Activated CD4-positive, alpha-beta T cell treated with anti-CD3 and anti-CD28 coated beads for 48 hours (primary cell): Measurements from ENCODE around the gene LRP1.

ENCODE experiments used
- DNase-seq: peaks from one replicate; pipeline ENCODE4 v3.0.0-alpha.2; 2020

LRP1 gene

GRCh38 chr12:57157588-57158173, 29.4 kb downstream of the LRP1 start:
- DNase-seq = no peak

DNA sequence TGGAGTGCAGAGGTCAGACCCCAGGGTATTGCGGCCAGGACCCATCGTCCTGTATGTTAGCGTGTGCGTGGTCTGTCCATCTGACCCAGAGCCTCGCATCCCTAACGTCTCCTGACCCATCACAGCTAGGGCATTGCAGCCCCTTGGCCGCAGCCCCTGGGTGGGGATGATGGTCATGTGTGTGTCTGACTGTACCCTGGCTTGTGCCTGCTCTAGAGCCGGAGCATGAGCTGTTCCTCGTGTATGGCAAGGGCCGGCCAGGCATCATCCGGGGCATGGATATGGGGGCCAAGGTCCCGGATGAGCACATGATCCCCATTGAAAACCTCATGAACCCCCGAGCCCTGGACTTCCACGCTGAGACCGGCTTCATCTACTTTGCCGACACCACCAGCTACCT, 29.9 kb downstream of the LRP1 start:
- no peak for DNase-seq

DNA sequence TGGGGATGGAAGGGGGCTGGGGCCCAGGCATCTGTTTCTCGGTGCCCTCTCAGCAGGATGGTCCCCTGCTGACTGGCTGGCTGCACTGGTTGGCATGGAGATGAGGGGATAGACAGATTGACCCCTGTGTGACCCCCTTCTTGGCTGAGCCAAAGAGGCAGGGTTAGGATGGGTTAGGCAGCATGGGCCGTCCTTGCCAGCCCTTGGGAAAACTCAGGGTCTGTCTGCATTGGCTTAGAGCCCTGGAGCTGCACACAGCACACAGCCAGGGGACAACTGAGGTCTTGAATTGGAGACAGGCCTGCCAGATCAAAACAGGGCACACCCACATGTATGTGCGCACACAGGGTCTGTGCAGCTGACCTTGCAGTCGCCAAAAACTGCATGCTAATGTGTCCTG, 30.4 kb downstream of the LRP1 start:
- DNase-seq = no peak

- DNase-seq = no peak
Observed at GRCh38 chr12:57159311-57159710, 31.0 kb downstream of the LRP1 start.

DNA sequence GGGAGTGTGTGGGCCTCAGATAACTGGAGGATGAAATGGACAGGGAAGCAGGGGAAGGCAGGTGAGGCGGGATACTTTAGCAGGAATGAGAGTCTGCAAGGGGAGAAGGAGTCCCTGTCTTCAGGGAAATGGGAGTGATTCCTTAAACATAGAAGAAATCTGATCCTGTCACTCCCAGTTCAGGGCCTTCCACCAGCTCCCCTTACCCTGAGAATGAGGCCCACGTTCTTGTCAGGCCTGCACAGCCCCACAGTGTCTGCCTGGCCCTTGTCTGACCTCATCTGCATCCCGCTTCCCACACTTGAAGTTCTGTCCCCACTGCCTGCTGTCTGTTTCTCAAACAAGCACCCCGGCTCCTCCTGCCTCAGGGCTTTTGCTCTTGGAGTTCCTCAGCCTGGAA, 31.8 kb downstream of the LRP1 start:
- DNase-seq = no peak

GRCh38 chr12:57160741-57161140, 32.5 kb downstream of the LRP1 start:
- DNase-seq = no peak

- DNase-seq = no peak
Observed at GRCh38 chr12:57161491-57161890, 33.2 kb downstream of the LRP1 start.

- no peak for DNase-seq
Observed at GRCh38 chr12:57162553-57163125, 34.4 kb downstream of the LRP1 start.

DNA sequence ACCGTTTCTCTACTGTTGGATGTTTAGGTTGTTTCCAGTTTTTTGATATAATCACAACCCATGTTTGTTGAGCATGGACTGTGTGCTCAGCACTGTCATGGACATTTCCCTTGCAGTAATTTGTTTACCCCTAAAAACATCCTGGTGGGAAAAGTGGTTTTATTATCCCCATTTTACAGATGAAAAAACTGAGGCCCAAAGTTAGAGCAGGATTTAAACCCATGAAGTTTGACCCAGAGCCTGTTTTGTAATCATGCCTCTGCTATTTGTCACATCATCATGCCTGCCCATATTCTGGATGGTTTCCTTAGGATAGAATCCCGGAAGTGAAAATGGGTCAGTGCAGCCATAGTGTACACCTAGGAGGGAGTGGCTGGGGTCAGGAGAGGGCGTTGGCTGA, 36.2 kb downstream of the LRP1 start:
- DNase-seq = no peak

- DNase-seq = no peak
Observed at GRCh38 chr12:57164966-57165625, 36.8 kb downstream of the LRP1 start.

- no peak for DNase-seq
Observed at GRCh38 chr12:57165741-57166140, 37.5 kb downstream of the LRP1 start.

DNA sequence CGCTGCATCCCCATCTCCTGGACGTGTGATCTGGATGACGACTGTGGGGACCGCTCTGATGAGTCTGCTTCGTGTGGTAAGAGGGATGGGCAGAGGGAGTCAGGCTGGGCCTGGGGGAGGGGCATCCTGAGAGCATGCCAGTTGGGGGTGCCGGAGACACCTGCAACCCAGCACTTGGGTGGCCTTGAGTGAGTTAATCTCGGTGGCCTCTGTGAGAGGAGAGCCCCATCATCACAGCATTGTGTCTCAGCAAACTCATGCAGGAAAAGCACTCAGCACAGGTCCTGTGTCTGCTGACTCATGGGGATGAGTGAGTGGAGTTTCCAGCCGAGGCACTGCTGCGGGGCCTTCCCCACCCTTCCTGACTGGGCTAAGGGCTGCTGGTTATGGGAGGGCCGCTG, 38.7 kb downstream of the LRP1 start:
- peak; percentile 70 for DNase-seq

GRCh38 chr12:57168058-57168457, 39.8 kb downstream of the LRP1 start:
- no peak for DNase-seq

DNA sequence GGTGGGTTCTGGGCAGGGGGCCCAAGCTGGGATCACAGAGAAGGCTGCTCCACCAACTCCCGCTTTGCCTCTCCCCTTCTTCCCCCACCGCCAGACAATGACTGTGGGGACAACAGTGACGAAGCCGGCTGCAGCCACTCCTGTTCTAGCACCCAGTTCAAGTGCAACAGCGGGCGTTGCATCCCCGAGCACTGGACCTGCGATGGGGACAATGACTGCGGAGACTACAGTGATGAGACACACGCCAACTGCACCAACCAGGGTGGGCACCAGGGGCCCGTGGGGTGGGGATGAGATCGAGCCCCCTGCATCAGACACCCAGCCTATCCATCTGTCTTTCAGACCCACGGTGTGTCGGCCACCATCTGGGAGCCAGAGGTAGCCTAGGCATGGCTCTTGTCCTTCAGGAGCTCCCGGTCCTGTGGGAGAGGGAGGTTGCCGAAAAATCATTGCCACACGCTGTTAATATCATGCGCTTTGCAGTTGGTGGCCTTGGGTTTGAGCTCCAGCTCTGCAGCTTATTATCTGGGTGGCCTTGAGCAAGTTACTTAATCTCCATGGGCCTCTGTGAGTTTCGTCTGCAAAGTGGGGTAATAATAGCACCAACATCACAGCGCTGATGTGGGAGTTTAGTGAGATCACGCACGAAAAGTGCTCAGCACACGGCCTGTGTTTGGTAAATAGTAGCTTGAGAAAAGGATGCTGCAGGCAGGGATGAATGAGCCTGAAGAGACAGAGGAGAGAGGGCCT, 40.9 kb downstream of the LRP1 start:
- DNase-seq = no peak

DNA sequence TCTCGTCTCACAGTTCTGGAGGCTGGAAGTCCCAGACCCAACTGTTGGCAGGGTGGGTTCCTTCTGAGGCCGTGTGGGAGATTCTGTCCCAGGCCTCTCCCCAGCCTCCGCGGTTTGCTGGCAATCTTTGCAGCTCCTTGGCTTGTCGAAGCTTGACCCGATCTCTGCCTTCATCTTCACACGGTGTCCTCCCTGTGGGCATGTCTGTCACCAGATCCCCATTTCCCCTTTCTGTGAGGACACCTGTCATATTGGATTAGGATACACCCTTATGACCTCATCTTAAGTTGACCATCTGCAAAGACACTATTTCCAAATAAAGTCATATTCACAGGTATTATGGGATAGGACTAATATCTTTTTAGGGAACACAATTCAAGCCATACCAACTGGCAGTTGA, 41.7 kb downstream of the LRP1 start:
- DNase-seq = no peak

DNA sequence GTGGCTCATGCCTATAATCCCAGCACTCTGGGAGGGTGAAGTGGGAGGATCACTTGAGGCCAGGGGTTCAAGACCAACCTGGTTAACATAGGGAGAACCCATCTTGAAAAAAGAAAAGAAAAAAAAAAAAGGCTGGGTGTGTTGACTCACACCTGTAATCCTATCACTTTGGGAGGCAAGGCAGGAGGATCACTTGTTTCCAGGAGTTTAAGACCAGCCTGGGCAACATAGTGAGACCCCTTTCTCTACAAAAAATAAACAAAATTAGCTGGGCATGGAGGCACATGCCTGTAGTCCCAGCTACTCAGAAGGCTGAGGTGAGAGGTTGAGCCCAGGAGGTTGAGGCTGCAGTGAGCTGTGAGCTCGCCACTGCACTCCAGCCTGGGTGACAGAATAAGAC, 42.1 kb downstream of the LRP1 start:
- no peak for DNase-seq

DNA sequence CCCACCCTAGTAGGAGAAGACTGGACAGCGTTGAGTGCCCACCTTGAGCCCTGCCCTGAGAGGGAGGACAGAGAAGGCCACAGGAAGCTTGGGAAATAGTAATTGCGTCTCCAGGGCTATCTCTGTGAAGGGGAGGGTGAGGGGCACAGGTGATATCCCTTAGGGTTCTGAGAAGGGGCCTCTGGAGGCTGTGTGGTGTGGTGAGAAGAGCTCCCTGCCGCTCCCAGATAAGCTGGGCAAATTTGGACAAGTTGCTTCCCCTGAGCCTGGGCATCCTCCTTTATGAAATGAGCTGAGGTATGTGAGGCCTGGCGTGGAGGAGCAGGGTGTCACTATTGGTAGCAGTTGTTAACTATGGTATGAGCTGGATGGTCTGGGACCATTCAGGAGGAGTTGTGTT, 42.6 kb downstream of the LRP1 start:
- DNase-seq = no peak

- DNase-seq = no peak
Observed at GRCh38 chr12:57171668-57172067, 43.4 kb downstream of the LRP1 start.

- peak; percentile 40 for DNase-seq
Observed at GRCh38 chr12:57173089-57173488, 44.8 kb downstream of the LRP1 start.

DNA sequence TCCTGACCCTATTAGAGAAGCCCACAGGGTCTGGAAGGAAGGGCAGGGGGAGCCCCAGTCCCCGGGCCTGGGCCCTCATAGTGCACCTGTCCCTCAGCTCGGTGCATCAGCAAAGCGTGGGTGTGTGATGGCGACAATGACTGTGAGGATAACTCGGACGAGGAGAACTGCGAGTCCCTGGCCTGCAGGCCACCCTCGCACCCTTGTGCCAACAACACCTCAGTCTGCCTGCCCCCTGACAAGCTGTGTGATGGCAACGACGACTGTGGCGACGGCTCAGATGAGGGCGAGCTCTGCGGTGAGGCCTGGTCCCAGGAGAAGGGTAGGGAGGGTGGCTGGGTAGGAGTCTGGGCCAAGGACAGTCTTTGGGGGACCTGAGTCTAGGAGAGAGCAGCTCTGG, 45.4 kb downstream of the LRP1 start:
- DNase-seq = no peak

- DNase-seq = peak; percentile 72
Observed at GRCh38 chr12:57175428-57176138, 47.3 kb downstream of the LRP1 start.

DNA sequence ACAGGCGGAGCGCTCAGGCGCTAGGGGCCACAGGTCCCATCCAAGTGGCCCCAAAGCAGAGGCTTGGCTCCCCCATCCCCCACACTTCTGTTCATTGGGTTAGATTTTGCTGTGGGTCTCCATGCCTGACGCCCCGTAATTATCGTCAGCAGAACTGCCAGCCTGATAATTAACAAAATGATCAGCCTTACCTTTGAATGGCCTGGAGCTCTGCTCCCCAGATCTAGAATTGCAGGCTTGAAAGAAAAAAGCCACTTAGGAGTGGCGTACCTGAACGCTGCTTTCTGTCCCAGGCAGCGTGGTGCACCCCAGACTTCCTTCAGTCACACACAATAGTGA, 47.8 kb downstream of the LRP1 start:
- no peak for DNase-seq

DNA sequence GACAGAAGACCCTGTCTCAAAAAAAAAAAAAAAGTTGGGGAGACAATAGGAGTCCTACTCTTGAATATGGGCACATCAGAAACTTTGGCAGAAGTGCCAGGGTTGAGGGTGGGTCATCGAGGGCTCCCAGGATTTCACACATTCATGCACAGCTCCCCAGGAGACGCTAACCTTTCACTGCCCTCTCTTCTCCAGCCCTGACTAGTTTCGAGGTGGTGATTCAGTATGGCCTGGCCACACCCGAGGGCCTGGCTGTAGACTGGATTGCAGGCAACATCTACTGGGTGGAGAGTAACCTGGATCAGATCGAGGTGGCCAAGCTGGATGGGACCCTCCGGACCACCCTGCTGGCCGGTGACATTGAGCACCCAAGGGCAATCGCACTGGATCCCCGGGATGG, 48.6 kb downstream of the LRP1 start:
- no peak for DNase-seq

DNA sequence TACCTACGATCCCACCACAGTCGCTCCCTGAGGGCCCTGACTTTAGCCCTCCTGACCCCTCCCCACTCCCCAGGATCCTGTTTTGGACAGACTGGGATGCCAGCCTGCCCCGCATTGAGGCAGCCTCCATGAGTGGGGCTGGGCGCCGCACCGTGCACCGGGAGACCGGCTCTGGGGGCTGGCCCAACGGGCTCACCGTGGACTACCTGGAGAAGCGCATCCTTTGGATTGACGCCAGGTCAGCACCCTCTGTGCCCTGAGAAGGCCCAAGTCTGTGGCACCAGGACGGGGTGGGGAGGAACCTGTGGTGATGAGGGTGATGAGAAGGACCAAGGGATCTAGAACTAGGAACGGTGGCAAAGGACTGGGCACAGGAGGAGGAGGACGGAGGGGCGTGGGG, 49.1 kb downstream of the LRP1 start:
- no peak for DNase-seq
